K562 (cell line): ENCODE data around the gene ITSN1. TPM values are rescaled to one million over a fixed set of nuclear protein-coding genes. Genes with fewer than 3 reads are reported as not detected.

Experiments
- DEAF1 ChIP-seq: fragments of 450-650 bp; formaldehyde crosslinking; IDR thresholded peaks from 2 replicates; pipeline ENCODE4 v1.4.0; 2020; ENCODE audit warnings: mild to moderate bottlenecking, moderate library complexity
- HDAC2 ChIP-seq: fragments of 450-650 bp; IDR thresholded peaks from 2 replicates; pipeline ENCODE4 v1.6.1; 2016; ENCODE audit warnings: mild to moderate bottlenecking
- HDAC8 ChIP-seq: fragments of 450-650 bp; IDR thresholded peaks from 2 replicates; pipeline ENCODE4 v1.6.1; 2016; ENCODE audit warnings: mild to moderate bottlenecking, missing genetic modification characterization, moderate library complexity, missing compliant biosample characterization
- HDGF ChIP-seq: fragments of 450-650 bp; IDR thresholded peaks from 2 replicates; pipeline ENCODE4 v1.6.1; 2016
- HOMEZ ChIP-seq: fragments of 250-450 bp; sonication (Bioruptor Pico); IDR thresholded peaks from 2 replicates; pipeline ENCODE4 v1.4.0; 2020; ENCODE audit warnings: mild to moderate bottlenecking, moderate library complexity
- KAT8 ChIP-seq: fragments of 450-650 bp; IDR thresholded peaks from 2 replicates; pipeline ENCODE4 v1.6.1; 2016; ENCODE audit warnings: low read depth, mild to moderate bottlenecking
- KDM1A ChIP-seq, 2 experiments: fragments of 450-650 bp; IDR thresholded peaks; 2 replicates each; pipeline ENCODE4 v1.6.1; 2016; ENCODE audit warnings: mild to moderate bottlenecking in 2 of 2
- MED1 ChIP-seq: sonication (generic); formaldehyde crosslinking; IDR thresholded peaks from 2 replicates; pipeline ENCODE4 v1.8.1; 2023; ENCODE audit warnings: missing genetic modification reagents, borderline replicate concordance
- POLR2A ChIP-seq: fragments of 450-650 bp; conservative IDR thresholded peaks from 2 replicates; pipeline ENCODE4 v1.6.1; 2016
- PTTG1 ChIP-seq: fragments of 450-650 bp; IDR thresholded peaks from 2 replicates; pipeline ENCODE4 v1.6.1; 2016; ENCODE audit warnings: low read depth, mild to moderate bottlenecking, missing genetic modification characterization, missing compliant biosample characterization
- RBM39 ChIP-seq: fragments of 200-400 bp; formaldehyde crosslinking; optimal IDR thresholded peaks from 2 replicates; pipeline ENCODE3; 2018; ENCODE audit warnings: low read depth, low read length
- UBTF ChIP-seq, 2 experiments: IDR thresholded peaks; 2 replicates each; pipeline ENCODE4 v1.6.1; 2012; ENCODE audit warnings: improper control_type of control experiment in 2 of 2, low read depth in 2 of 2, low read length in 2 of 2, borderline replicate concordance in 1 of 2
- ZBTB1 ChIP-seq: sonication (generic); formaldehyde crosslinking; IDR thresholded peaks from 2 replicates; pipeline ENCODE4 v1.8.1; 2023; ENCODE audit warnings: missing genetic modification reagents, low read depth, mild to moderate bottlenecking, borderline replicate concordance
- ZBTB17 ChIP-seq: fragments of 450-650 bp; formaldehyde crosslinking; IDR thresholded peaks from 2 replicates; pipeline ENCODE4 v1.4.0; 2020; ENCODE audit warnings: mild to moderate bottlenecking
- ZEB2 ChIP-seq: fragments of 450-650 bp; IDR thresholded peaks from 2 replicates; pipeline ENCODE4 v1.6.1; 2016
- ZHX1 ChIP-seq: fragments of 150-350 bp; conservative IDR thresholded peaks from 2 replicates; pipeline ENCODE4 v1.6.1; 2014; ENCODE audit warnings: low read length
- ZKSCAN1 ChIP-seq: fragments of 150-350 bp; IDR thresholded peaks from 2 replicates; pipeline ENCODE4 v1.6.1; 2016; ENCODE audit warnings: low read depth, low read length
- ZNF23 ChIP-seq: fragments of 250-450 bp; sonication (Bioruptor Pico); IDR thresholded peaks from 2 replicates; pipeline ENCODE4 v1.4.0; 2020; ENCODE audit warnings: mild to moderate bottlenecking
- ZNF232 ChIP-seq: sonication (generic); formaldehyde crosslinking; IDR thresholded peaks from 2 replicates; pipeline ENCODE4 v1.8.0; 2022; ENCODE audit warnings: mild to moderate bottlenecking, missing genetic modification reagents
- ZNF324 ChIP-seq: fragments of 250-450 bp; sonication (Bioruptor Pico); IDR thresholded peaks from 2 replicates; pipeline ENCODE4 v1.4.0; 2020; ENCODE audit warnings: mild to moderate bottlenecking
- ZNF57 ChIP-seq: fragments of 450-650 bp; formaldehyde crosslinking; IDR thresholded peaks from 2 replicates; pipeline ENCODE4 v1.4.0; 2020; ENCODE audit warnings: mild to moderate bottlenecking, moderate library complexity
- ZNF695 ChIP-seq: fragments of 450-650 bp; formaldehyde crosslinking; IDR thresholded peaks from 2 replicates; pipeline ENCODE4 v1.4.0; 2020; ENCODE audit warnings: mild to moderate bottlenecking, moderate library complexity
- polyA plus RNA-seq, 8 experiments: library from polyadenylated mRNA; depleted of rRNA in 4 of 8; stranded (reverse) in 5 of 8; unstranded in 3 of 8; fragments of >200 nt; fragmentation: Nextera tagmentation in 2 of 8; fragmentation: Illumina TruSeq in 1 of 8; extraction: Ambion mirVana in 2 of 8; extraction: Trizol in 1 of 8; gene quantifications; 2 replicates each; pipeline versions ENCODE4 v1.2.1 to v1.2.3, GENCODE V29; 2011 to 2014; ENCODE audit warnings: inconsistent platforms in 1 of 8, missing spikeins in 1 of 8
- total RNA-seq, 7 experiments: library from RNA; depleted of rRNA in 6 of 7; stranded (reverse); fragments of >200 nt in 6 of 7; fragmentation: Illumina TruSeq in 2 of 7; extraction: Trizol in 2 of 7; gene quantifications; 2 replicates each; pipeline versions ENCODE4 v1.2.1 to v1.2.3, GENCODE V29; 2011 to 2021; ENCODE audit warnings: low replicate concordance in 1 of 7

The ITSN1 gene
- total and polyA plus RNA-seq, 9 of the 15 experiments (the other 6 are each of a cell fraction or from before 2014, with no cell fraction given) = 1.1 to 12.6 (median 4.8) TPM

- TF ChIP-seq DEAF1 (CRISPR knock-in tag) (no peak), ZNF324 (CRISPR knock-in tag) (no peak), ZNF695 (CRISPR knock-in tag) (no peak), RBM39 (no peak), HDGF (no peak), ZBTB17 (no peak; the same call in 1 of the 2 replicates), PTTG1 (tag) (no peak), HDAC2 (no peak; the same call in 1 of the 2 replicates), ZEB2 (no peak), KAT8 (no peak), POLR2A (no peak), HOMEZ (CRISPR knock-in tag) (no peak), MED1 (CRISPR knock-in tag) (no peak), ZNF23 (no peak), ZHX1 (no peak), ZNF232 (no peak), ZNF57 (CRISPR knock-in tag) (no peak), HDAC8 (tag) (no peak), ZBTB1 (CRISPR knock-in tag) (no peak), KDM1A (IDR thresholded peaks at IDR 0.05) (peak in 1 of 2 experiments; percentile 38; a peak in 1 of 4 replicates), ZKSCAN1 (no peak), UBTF (IDR thresholded peaks at IDR 0.05; ENCODE audit: borderline replicate concordance in 1 of 2, low read depth in 2 of 2, low read length in 2 of 2) (no peak)
Measured at GRCh38 chr21:33761441-33762036, 119.2 kb downstream of the ITSN1 start (continued).
